Measurements from ENCODE around the gene UBE2G1.
"Not testable (repeated sequence)": the region's sequence is repeated elsewhere in the genome, so short reads cannot be mapped to it uniquely, and the experiment has no call there.

UBE2G1 gene

GRCh38 chr17:4261452-4261851, 105.0 kb downstream of the UBE2G1 start:
- H3K79me2 ChIP-seq (ENCODE audit: low read length) = peaks cover 58% of the 10 kb centered on the region
- H3K4me3 ChIP-seq (ENCODE audit: low read length) = no peak overlapping the region
- TF ChIP-seq, protein P1, sequence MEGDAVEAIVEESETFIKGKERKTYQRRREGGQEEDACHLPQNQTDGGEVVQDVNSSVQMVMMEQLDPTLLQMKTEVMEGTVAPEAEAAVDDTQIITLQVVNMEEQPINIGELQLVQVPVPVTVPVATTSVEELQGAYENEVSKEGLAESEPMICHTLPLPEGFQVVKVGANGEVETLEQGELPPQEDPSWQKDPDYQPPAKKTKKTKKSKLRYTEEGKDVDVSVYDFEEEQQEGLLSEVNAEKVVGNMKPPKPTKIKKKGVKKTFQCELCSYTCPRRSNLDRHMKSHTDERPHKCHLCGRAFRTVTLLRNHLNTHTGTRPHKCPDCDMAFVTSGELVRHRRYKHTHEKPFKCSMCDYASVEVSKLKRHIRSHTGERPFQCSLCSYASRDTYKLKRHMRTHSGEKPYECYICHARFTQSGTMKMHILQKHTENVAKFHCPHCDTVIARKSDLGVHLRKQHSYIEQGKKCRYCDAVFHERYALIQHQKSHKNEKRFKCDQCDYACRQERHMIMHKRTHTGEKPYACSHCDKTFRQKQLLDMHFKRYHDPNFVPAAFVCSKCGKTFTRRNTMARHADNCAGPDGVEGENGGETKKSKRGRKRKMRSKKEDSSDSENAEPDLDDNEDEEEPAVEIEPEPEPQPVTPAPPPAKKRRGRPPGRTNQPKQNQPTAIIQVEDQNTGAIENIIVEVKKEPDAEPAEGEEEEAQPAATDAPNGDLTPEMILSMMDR (IDR thresholded peaks at IDR 0.05; ENCODE audit: low read depth, low read length) = no peak
- no peak for TF ChIP-seq EZH2phosphoT487 (IDR thresholded peaks at IDR 0.05; ENCODE audit: low read depth)
- H2AFZ ChIP-seq (ENCODE audit: low read depth, low read length) = no peak overlapping the region
- H3K27ac ChIP-seq (ENCODE audit: low read length) = no peak overlapping the region
- no peak overlapping the region for H3K4me2 ChIP-seq (ENCODE audit: low read length)
- peaks cover 7% of the 10 kb centered on the region for H3K36me3 ChIP-seq (replicated peaks; ENCODE audit: low read depth, low read length)
- H3K27me3 ChIP-seq (ENCODE audit: low read depth, low read length) = no peaks in the 10 kb centered on the region
- no peaks in the 10 kb centered on the region for H3K9me3 ChIP-seq (ENCODE audit: insufficient read depth, low read length)
- H4K20me1 ChIP-seq (ENCODE audit: insufficient read depth, low read length) = 0 out of 2 replicates have a peak, but pooled peaks cover 9% of the 10 kb centered on the region
- H3K9ac ChIP-seq (ENCODE audit: low read length) = no peak overlapping the region
- peaks cover 12% of the 10 kb centered on the region for H3K4me1 ChIP-seq (ENCODE audit: low read length)

DNA sequence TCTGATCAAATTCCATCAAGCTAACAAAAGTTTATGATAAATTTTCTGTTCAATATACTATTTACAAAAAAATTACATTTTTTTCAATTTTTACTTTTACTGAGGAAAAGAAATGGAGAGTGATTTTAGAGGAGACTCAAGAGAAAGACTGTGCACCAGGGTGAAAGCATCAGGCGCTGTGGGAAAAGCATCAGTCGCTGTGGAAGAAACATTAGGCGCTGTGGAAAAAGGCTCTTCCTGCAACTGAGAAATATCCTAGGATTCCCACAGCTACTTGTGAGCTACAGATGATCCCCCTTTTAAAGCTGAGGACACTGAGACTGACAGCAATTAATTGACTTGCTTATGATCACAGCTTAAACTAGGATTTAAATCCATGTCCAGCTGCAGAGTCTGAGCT, 107.6 kb downstream of the UBE2G1 start:
- no peak overlapping the region for H3K4me2 ChIP-seq (ENCODE audit: low read length)
- no peak overlapping the region for H3K4me3 ChIP-seq (ENCODE audit: low read length)
- H3K4me1 ChIP-seq (ENCODE audit: low read length) = peaks cover 8% of the 10 kb centered on the region
- no peak for TF ChIP-seq EZH2phosphoT487 (IDR thresholded peaks at IDR 0.05; ENCODE audit: low read depth)
- TF ChIP-seq, protein P1 (IDR thresholded peaks at IDR 0.05; ENCODE audit: low read depth, low read length) = no peak
- 0 out of 2 replicates have a peak, but pooled peaks cover 13% of the 10 kb centered on the region for H4K20me1 ChIP-seq (ENCODE audit: insufficient read depth, low read length)
- H3K9me3 ChIP-seq (ENCODE audit: insufficient read depth, low read length) = no peaks in the 10 kb centered on the region
- H2AFZ ChIP-seq (ENCODE audit: low read depth, low read length) = no peak overlapping the region
- peaks cover 7% of the 10 kb centered on the region for H3K36me3 ChIP-seq (replicated peaks; ENCODE audit: low read depth, low read length)
- no peak overlapping the region for H3K27ac ChIP-seq (ENCODE audit: low read length)
- peaks cover 64% of the 10 kb centered on the region for H3K79me2 ChIP-seq (ENCODE audit: low read length)
- H3K9ac ChIP-seq (ENCODE audit: low read length) = no peak overlapping the region
- H3K27me3 ChIP-seq (ENCODE audit: low read depth, low read length) = no peaks in the 10 kb centered on the region

- Histone ChIP-seq H3K36me3 (replicated peaks; ENCODE audit: low read depth, low read length) (peaks cover 7% of the 10 kb centered on the region), H4K20me1 (ENCODE audit: insufficient read depth, low read length) (peaks cover 17% of the 10 kb centered on the region; the same call in 1 of the 2 replicates), H3K27ac (ENCODE audit: low read length) (no peak overlapping the region), H3K9ac (ENCODE audit: low read length) (no peak overlapping the region), H3K4me2 (ENCODE audit: low read length) (no peak overlapping the region), H3K27me3 (ENCODE audit: low read depth, low read length) (no peaks in the 10 kb centered on the region), H3K4me1 (ENCODE audit: low read length) (no peaks in the 10 kb centered on the region), H3K9me3 (ENCODE audit: insufficient read depth, low read length) (no peaks in the 10 kb centered on the region), H3K79me2 (ENCODE audit: low read length) (peaks cover 64% of the 10 kb centered on the region), H3K4me3 (ENCODE audit: low read length) (no peak overlapping the region), H2AFZ (ENCODE audit: low read depth, low read length) (no peak overlapping the region)
- TF ChIP-seq, protein P1 (IDR thresholded peaks at IDR 0.05; ENCODE audit: low read depth, low read length) = no peak
- no peak for TF ChIP-seq EZH2phosphoT487 (IDR thresholded peaks at IDR 0.05; ENCODE audit: low read depth)
Measured at GRCh38 chr17:4256952-4257351, 109.5 kb downstream of the UBE2G1 start.

- peaks cover 17% of the 10 kb centered on the region; the same call in 1 of the 2 replicates for H4K20me1 ChIP-seq (ENCODE audit: insufficient read depth, low read length)
Measured at GRCh38 chr17:4255271-4255670, 111.2 kb downstream of the UBE2G1 start.

GRCh38 chr17:4250887-4251286, 115.6 kb downstream of the UBE2G1 start:
- H3K9me3 ChIP-seq (ENCODE audit: insufficient read depth, low read length) = no peaks in the 10 kb centered on the region
- no peak overlapping the region for H3K9ac ChIP-seq (ENCODE audit: low read length)
- no peaks in the 10 kb centered on the region for H3K4me1 ChIP-seq (ENCODE audit: low read length)
- peaks cover 58% of the 10 kb centered on the region for H3K79me2 ChIP-seq (ENCODE audit: low read length)
- TF ChIP-seq, protein P1 (IDR thresholded peaks at IDR 0.05; ENCODE audit: low read depth, low read length) = no peak
- TF ChIP-seq EZH2phosphoT487 (IDR thresholded peaks at IDR 0.05; ENCODE audit: low read depth) = no peak
- H3K36me3 ChIP-seq (replicated peaks; ENCODE audit: low read depth, low read length) = no peaks in the 10 kb centered on the region
- no peak overlapping the region for H2AFZ ChIP-seq (ENCODE audit: low read depth, low read length)
- no peak overlapping the region for H3K4me3 ChIP-seq (ENCODE audit: low read length)
- peaks cover 17% of the 10 kb centered on the region for H4K20me1 ChIP-seq (ENCODE audit: insufficient read depth, low read length)
- H3K27ac ChIP-seq (ENCODE audit: low read length) = no peak overlapping the region
- H3K4me2 ChIP-seq (ENCODE audit: low read length) = no peak overlapping the region
- no peaks in the 10 kb centered on the region for H3K27me3 ChIP-seq (ENCODE audit: low read depth, low read length)

More at GRCh38 chr17:4255271-4255670, 111.2 kb downstream of the UBE2G1 start:
- not testable (repeated sequence) for H3K36me3 ChIP-seq (replicated peaks; ENCODE audit: low read depth, low read length); H3K4me3 ChIP-seq (ENCODE audit: low read length); H3K4me1 ChIP-seq (ENCODE audit: low read length); H3K4me2 ChIP-seq (ENCODE audit: low read length); H3K9ac ChIP-seq (ENCODE audit: low read length); H3K27me3 ChIP-seq (ENCODE audit: low read depth, low read length); H3K9me3 ChIP-seq (ENCODE audit: insufficient read depth, low read length); H2AFZ ChIP-seq (ENCODE audit: low read depth, low read length); H3K27ac ChIP-seq (ENCODE audit: low read length)
- H3K79me2 ChIP-seq (ENCODE audit: low read length) = peaks cover 64% of the 10 kb centered on the region

All from OCI-LY3 (cell line).